ENCODE measurements around the gene SEPTIN1. TPM values are rescaled to one million over a fixed set of nuclear protein-coding genes. Genes with fewer than 3 reads are reported as not detected.

Gene SEPTIN1
- total and polyA plus RNA-seq, 2 of the 13 experiments (the other 11 are each of a cell fraction or from before 2014, with no cell fraction given) = 0.18 to 0.67 TPM

GRCh38 chr16:30378236-30379157 lies 3.9 kb downstream of the SEPTIN1 start (continued):
- TF ChIP-seq ZNF563 (CRISPR knock-in tag; IDR thresholded peaks at IDR 0.05) = peak; percentile 44; the same call in 1 of the 2 replicates
- TF ChIP-seq DNMT1 (CRISPR knock-in tag; IDR thresholded peaks at IDR 0.05) = 0 out of 2 replicates have a peak, but pooled peaks have one; percentile 57
- 0 out of 2 replicates have a peak, but pooled peaks have one; percentile 17 for TF ChIP-seq RFXANK (CRISPR knock-in tag; IDR thresholded peaks at IDR 0.05)
- no peak; the same call in 1 of the 2 replicates for TF ChIP-seq GTF3A (CRISPR knock-in tag; conservative IDR thresholded peaks at IDR 0.05)
- TF ChIP-seq TGIF2 (CRISPR knock-in tag; IDR thresholded peaks at IDR 0.05) = peak; percentile 43
- no peak for TF ChIP-seq PHB2 (IDR thresholded peaks at IDR 0.05; ENCODE audit: partially characterized antibody)
- TF ChIP-seq ZNF713 (CRISPR knock-in tag; IDR thresholded peaks at IDR 0.05) = no peak
- peak; percentile 87; the same call in 1 of the 2 replicates for TF ChIP-seq ZNF704 (CRISPR knock-in tag; IDR thresholded peaks at IDR 0.05; ENCODE audit: borderline replicate concordance)
- TF ChIP-seq GFI1 (CRISPR knock-in tag; IDR thresholded peaks at IDR 0.05; ENCODE audit: borderline replicate concordance) = peak; percentile 82; the same call in 1 of the 2 replicates
- TF ChIP-seq CEBPG (CRISPR knock-in tag; IDR thresholded peaks at IDR 0.05) = peak; percentile 31
- peak; percentile 51; the same call in 1 of the 2 replicates for TF ChIP-seq ZNF598 (CRISPR knock-in tag; IDR thresholded peaks at IDR 0.05; ENCODE audit: borderline replicate concordance)
- no peak for TF ChIP-seq SIN3B (IDR thresholded peaks at IDR 0.05; ENCODE audit: low read length)
- TF ChIP-seq, protein P1, sequence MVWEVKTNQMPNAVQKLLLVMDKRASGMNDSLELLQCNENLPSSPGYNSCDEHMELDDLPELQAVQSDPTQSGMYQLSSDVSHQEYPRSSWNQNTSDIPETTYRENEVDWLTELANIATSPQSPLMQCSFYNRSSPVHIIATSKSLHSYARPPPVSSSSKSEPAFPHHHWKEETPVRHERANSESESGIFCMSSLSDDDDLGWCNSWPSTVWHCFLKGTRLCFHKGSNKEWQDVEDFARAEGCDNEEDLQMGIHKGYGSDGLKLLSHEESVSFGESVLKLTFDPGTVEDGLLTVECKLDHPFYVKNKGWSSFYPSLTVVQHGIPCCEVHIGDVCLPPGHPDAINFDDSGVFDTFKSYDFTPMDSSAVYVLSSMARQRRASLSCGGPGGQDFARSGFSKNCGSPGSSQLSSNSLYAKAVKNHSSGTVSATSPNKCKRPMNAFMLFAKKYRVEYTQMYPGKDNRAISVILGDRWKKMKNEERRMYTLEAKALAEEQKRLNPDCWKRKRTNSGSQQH (CRISPR knock-in tag; IDR thresholded peaks at IDR 0.05; ENCODE audit: low read depth) = peak; percentile 41; the same call in 1 of the 2 replicates
- TF ChIP-seq ZNF780A (CRISPR knock-in tag; IDR thresholded peaks at IDR 0.05) = no peak
- TF ChIP-seq ZGPAT (CRISPR knock-in tag; IDR thresholded peaks at IDR 0.05) = peak; percentile 83
- TF ChIP-seq, protein P2, sequence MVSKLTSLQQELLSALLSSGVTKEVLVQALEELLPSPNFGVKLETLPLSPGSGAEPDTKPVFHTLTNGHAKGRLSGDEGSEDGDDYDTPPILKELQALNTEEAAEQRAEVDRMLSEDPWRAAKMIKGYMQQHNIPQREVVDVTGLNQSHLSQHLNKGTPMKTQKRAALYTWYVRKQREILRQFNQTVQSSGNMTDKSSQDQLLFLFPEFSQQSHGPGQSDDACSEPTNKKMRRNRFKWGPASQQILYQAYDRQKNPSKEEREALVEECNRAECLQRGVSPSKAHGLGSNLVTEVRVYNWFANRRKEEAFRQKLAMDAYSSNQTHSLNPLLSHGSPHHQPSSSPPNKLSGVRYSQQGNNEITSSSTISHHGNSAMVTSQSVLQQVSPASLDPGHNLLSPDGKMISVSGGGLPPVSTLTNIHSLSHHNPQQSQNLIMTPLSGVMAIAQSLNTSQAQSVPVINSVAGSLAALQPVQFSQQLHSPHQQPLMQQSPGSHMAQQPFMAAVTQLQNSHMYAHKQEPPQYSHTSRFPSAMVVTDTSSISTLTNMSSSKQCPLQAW (CRISPR knock-in tag; IDR thresholded peaks at IDR 0.05) = no peak; the same call in 1 of the 2 replicates
- 0 out of 2 replicates have a peak, but pooled peaks have one; percentile 54 for TF ChIP-seq NFE2L1 (CRISPR knock-in tag; IDR thresholded peaks at IDR 0.05; ENCODE audit: borderline replicate concordance)
- no peak for TF ChIP-seq ZNF33B (CRISPR knock-in tag; IDR thresholded peaks at IDR 0.05)
- TF ChIP-seq ARNTL (CRISPR knock-in tag; IDR thresholded peaks at IDR 0.05) = no peak
- TF ChIP-seq CCDC6 (CRISPR knock-in tag; IDR thresholded peaks at IDR 0.05) = 0 out of 2 replicates have a peak, but pooled peaks have one; percentile 78
- TF ChIP-seq GABPA (IDR thresholded peaks at IDR 0.05; ENCODE audit: low read depth, low read length) = no peak
- TF ChIP-seq GABPA (CRISPR knock-in tag; IDR thresholded peaks at IDR 0.05; ENCODE audit: low read depth) = no peak
- 0 out of 2 replicates have a peak, but pooled peaks have one; percentile 86 for TF ChIP-seq ZNF790 (CRISPR knock-in tag; IDR thresholded peaks at IDR 0.05; ENCODE audit: borderline replicate concordance)
